BJ (cell line): ENCODE data around the gene RPS8. TPM values are rescaled to one million over a fixed set of nuclear protein-coding genes. Genes with fewer than 3 reads are reported as not detected.
A peak's percentile ranks its signal among the peaks of the same experiment; 100 is the strongest.
"Not testable (repeated sequence)": the region's sequence is repeated elsewhere in the genome, so short reads cannot be mapped to it uniquely, and the experiment has no call there.

ENCODE experiments used
- CTCF ChIA-PET: fragments of 350-600 bp; formaldehyde crosslinking; extraction: SDS; loops from one replicate; lab custom pipeline; 2021; ENCODE audit warnings: antibody characterized with exemption, inconsistent platforms; lab: Yijun Ruan, JAX
- POLR2A ChIA-PET: fragments of 300-600 bp; sonication (Branson Sonifier 250); formaldehyde crosslinking; extraction: SDS; loops from one replicate; lab custom pipeline; 2021; ENCODE audit warnings: antibody characterized with exemption; lab: Charles Lee
- DNase-seq: peaks from one replicate; pipeline ENCODE4 v3.0.0-alpha.2; 2011; ENCODE audit warnings: low read depth
- H3K27me3 ChIP-seq: 2 replicates; pipeline ENCODE4 v1.6.0; 2011; ENCODE audit warnings: low read length; ENCODE audit not compliant: control insufficient read depth, insufficient read depth
- H3K36me3 ChIP-seq: 2 replicates; pipeline ENCODE4 v1.5.1; 2011; ENCODE audit warnings: low read length; ENCODE audit not compliant: control insufficient read depth, insufficient read depth
- H3K4me3 ChIP-seq: 2 replicates; pipeline ENCODE4 v1.5.1; 2011; ENCODE audit warnings: low read depth, mild to moderate bottlenecking, control low read depth, low read length
- CTCF ChIP-seq: IDR thresholded peaks from 2 replicates; pipeline ENCODE4 v1.5.1; 2011; ENCODE audit warnings: low read depth, mild to moderate bottlenecking, control low read depth, inconsistent platforms, low read length, moderate library complexity; ENCODE audit not compliant: insufficient read depth
- polyA plus RNA-seq: library from polyadenylated mRNA; depleted of rRNA; stranded (reverse); fragments of >200 nt; gene quantifications from 2 replicates; pipeline ENCODE4 v1.2.3, GENCODE V29; 2011

RPS8 gene
- polyA plus RNA-seq, 1 experiment: 3,306 TPM

GRCh38 chr1:44820328-44821239 is 45.2 kb downstream of the RPS8 start:
- Histone ChIP-seq H3K36me3 (peaks cover 2% of the 10 kb centered on the region), H3K27me3 (no peaks in the 10 kb centered on the region), H3K4me3 (peak overlapping the region; percentile 38)
- CTCF ChIA-PET: interaction anchor here (0.6 to 4.1 kb wide), 10 partner anchors 14 to 483 kb away, joined by 3 to 23 read pairs (median 4); partner anchors contain the start of gene PLK3
- POLR2A ChIA-PET: interaction anchor here (1.4 kb wide), 1 partner anchor 20 kb away, joined by 12 read pairs; the partner anchor contains the start of gene PLK3
- DNase-seq: no peak
- TF ChIP-seq CTCF: no peak

GRCh38 chr1:44821240-44821715 is 45.9 kb downstream of the RPS8 start:
- no peak for DNase-seq
- ChIA-PET CTCF (interaction anchor here (0.7 to 4.1 kb wide), 8 partner anchors 11 to 482 kb away, joined by 3 to 23 read pairs (median 4); partner anchors contain the start of gene PLK3), POLR2A (no interaction called here)
- Histone ChIP-seq H3K27me3 (no peaks in the 10 kb centered on the region), H3K4me3 (no peak overlapping the region), H3K36me3 (no peaks in the 10 kb centered on the region)
- no peak for TF ChIP-seq CTCF

- ChIA-PET CTCF (interaction anchor here (0.9 to 4.1 kb wide), 6 partner anchors 8 to 481 kb away, joined by 3 to 23 read pairs (median 4); partner anchors contain the start of gene PLK3), POLR2A (no interaction called here)
- H3K4me3 ChIP-seq: no peak overlapping the region
These were observed 46.9 kb downstream of the RPS8 start for GRCh38 chr1:44822131-44822701.

GRCh38 chr1:44822981-44823451 is 47.7 kb downstream of the RPS8 start:
- TF ChIP-seq CTCF: no peak
- no peak for DNase-seq
- ChIA-PET POLR2A (no interaction called here), CTCF (interaction anchor here (0.9 to 4.1 kb wide), 2 partner anchors 12 to 158 kb away, joined by 3 to 23 read pairs; no protein-coding TSS in a partner anchor)
- no peaks in the 10 kb centered on the region for H3K36me3 ChIP-seq
- no peaks in the 10 kb centered on the region for H3K27me3 ChIP-seq
- no peak overlapping the region for H3K4me3 ChIP-seq

More at GRCh38 chr1:44822131-44822701, 46.9 kb downstream of the RPS8 start:
- Histone ChIP-seq H3K27me3 (no peaks in the 10 kb centered on the region), H3K36me3 (no peaks in the 10 kb centered on the region)
- no peak for TF ChIP-seq CTCF
- DNase-seq: no peak

- H3K4me3 ChIP-seq, H3K36me3 ChIP-seq, POLR2A ChIA-PET, CTCF ChIA-PET, H3K27me3 ChIP-seq, DNase-seq: not testable (repeated sequence)
These were observed 49.1 kb downstream of the RPS8 start for GRCh38 chr1:44824392-44824791.
